Hindlimb muscle (tissue), 1 donor: Measurements from ENCODE around the gene MZF1. TPM values are rescaled to one million over a fixed set of nuclear protein-coding genes. Genes with fewer than 3 reads are reported as not detected.
A peak's percentile ranks its signal among the peaks of the same experiment; 100 is the strongest.

Experiments used
- DNase-seq: peaks from one replicate; pipeline ENCODE4 v3.0.0-alpha.2; 2013
- polyA plus RNA-seq: library from polyadenylated mRNA; unstranded; fragments of 120-200 nt; gene quantifications from one replicate; pipeline ENCODE4 v1.2.1, GENCODE V29; 2013; ENCODE audit not compliant: insufficient read length

MZF1 gene
- polyA plus RNA-seq, 1 donor, result 19.9 TPM

DNA sequence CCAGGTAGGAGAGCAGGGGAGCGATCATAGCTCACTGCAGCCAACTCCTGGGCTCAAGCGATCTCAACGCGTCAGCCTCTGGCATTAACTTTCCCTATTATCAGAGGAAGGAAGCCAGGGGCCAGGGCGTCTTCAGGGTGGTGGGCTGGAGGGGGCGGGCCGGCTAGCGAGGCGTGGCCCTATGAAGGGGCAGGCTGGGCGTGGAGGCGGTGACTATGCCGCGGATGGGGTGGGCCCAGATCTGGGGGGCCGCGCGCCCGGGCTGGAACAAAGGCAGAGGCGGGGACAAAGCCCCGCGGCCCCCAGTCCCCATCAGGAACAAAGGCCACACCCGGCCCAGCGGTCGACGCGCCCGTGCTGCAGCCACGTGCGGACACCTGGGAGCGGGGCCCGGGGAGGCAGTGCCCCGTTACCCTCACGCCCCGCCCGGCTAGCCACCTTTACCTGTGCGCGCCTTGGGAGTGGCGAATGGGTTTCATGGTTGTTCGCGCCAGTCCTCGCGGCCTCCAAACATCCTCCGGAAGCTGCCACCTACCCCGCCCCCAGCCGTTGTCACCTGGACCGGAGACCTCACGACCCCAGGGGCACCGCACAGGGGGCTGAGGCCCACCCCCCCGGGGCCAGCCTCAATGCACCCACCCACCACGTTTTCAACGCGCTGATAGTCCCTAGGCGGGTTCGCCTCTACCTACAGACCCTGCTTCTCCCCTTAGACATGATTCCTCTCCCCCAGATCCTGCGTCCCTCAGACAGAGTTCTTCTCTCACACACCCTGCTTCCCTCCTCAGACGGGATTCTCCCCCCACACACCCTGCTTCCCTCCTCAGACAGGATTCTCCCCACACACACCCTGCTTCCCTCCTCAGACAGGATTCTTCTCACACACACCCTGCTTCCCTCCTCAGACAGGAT lies 34.6 kb downstream of the MZF1 start:
- DNase-seq, result no peak

DNA sequence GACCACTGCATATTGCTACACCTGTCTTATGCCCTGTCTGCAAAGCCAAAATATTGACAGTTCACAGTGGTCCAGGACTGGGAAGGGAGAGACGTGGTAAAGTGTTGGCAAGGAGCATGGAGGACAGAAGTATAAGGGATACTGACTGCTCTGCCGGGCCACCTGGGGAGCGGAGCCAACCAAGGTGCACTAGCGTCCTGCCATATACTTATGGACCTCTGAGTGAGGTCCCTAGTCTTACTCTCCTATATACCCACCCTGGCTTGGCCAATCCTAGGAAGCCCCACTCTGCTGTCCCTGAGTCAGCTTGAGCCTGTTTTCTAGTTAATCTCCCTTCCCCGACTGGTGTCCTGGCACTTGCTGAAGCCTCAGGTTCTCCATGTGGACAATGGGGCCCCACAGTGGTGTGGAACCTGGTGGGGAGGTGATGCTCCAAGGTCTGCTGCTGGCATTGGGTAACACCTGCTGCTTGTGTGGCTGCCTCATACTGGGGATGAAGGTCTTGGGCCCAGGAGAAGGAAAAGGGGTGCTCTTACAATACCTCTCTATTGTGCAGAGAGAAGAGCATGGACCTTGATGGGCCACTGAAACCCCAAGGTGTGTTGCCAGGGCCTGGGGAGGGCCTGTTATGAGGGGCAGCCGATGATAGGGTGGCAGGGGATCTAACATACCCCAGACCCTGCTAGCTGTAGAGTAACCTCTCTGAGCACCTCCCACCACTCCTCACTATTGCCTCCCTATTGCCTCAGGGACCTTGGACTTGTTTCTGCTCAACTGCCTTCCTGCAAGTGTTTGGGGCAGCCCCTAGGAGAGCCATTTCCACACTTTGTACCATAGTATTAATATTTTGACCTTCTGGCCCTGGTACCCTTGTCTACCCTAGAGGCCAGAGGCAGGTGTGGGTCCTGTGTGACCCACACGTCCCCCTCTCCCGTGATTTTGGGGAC lies 36.0 kb downstream of the MZF1 start:
- DNase-seq, result no peak

DNA sequence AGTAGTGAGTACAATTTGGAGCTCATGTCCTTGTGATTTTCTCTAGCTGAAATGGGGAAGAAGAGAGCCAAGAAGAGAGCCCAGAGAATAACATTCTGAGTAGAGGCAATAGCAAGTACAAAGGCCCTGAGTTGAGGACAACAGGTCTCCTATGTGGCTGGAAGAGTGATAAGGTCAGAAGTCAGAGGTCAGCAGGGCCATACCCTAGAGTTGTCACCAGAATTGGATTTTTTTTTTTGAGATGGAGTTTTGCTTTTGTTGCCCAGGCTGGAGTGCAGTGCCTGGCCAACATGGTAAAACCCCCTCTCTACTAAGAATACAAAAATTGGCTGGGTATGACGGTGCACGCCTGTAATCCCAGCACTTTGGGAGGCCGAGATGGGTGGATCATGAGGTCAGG lies 37.3 kb downstream of the MZF1 start:
- DNase-seq, result no peak

DNA sequence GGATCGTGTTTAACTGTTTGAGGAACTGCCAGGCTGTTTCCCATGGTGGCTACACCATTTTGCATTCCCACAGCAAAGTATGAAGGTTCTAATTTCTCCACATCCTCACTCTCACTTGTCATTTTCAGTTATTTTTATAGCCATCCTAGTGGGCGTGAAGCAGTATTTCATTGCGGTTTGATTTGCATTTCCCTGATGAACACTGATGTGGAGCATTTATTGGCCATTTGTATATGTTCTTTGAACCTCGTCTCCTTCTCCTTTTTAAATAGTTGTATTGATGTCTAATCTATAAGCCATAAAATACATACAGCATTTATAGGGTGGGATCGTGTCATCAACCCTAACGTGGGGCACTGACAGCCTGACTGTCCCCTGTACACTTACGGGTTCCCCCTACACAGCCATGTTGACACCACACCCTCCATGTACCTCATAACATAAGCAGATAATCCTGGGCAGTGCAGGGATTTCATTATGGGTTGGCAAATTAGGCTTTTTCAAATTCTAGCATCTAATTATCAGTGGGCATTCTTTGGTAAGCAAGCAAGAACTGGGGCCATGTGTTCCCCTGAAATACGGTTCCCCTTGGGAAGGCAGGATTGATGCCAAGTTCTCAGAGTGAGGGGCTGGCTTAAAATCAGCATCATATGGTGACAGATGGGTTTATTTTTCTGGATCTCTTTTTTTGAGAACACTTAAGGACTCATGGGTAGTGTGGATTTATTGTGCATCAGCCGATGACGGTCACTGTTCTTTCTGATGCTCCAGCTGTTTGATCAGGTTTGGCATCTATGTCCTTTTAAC lies 41.9 kb downstream of the MZF1 start:
- DNase-seq, result no peak

DNA sequence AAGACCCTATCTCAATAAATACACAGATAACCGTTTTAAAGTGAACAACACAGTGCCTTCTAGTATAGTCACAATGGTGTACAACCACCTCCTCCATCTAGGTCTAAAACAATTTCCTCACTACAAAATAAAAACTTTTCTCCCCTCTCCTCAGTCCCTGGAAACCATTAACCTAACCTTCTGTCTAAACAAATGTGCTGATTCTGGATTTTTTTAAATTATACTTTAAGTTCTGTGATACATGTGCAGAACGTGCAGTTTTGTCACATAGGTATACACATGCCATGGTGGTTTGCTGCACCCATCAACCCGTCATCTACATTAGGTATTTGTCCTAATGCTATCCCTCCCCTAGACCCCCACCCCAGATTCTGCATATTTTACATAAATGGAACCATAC lies 43.7 kb downstream of the MZF1 start:
- DNase-seq, result no peak

DNA sequence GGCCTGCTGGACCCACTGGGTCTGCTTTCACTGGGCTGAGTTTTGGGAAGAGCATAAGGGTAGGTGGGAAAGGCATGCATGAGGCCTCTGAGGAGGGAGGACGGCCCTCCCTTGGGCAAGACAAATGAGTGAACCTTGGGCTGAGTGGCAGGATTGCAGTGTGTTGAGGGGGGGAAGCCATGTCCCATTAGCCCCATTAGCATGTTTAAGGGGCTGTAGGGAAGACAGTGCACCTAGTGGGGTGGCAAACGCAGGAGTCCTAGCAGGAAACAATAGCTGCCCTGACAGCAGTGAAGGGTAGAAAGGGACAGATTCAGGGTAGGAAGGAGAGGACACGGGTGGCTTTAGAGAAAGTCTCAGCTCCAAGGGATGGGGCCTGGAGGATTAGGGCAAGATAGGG lies 50.4 kb downstream of the MZF1 start:
- DNase-seq, result no peak

DNA sequence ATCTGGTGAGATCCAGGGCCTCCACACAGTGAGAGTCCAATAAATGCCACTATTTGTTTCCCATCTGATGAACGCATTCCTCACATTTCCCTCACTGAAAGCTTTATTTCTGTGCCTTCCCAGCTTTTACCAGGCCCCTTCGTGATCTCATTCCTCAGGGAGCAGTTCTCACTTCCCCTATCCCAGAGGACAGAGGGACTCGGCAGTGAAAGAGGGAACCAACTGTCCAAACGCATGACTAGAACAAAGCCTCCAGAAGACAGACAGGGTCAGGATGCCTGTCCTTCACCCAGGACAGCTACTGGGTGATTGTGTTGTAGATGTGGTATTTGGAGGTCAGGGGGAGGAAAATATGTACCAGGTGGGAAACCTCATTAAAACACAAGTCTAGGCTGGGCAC lies 51.5 kb downstream of the MZF1 start:
- DNase-seq, result no peak

DNA sequence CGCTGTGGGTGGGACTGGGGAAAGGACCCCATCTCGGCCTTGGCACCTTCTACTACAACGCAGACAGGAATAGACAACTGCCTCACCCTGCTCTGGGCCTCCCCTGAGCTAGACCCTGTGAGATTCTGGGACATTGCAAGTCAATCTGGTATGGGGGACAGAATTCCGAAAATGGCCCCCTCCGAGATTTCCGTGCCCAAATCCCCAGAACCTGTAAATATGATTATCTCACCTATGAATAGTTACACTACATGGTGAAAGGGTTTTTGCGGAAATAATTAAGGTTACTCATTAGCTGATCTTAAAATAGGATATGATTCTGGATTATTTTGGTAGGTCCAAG lies 52.9 kb downstream of the MZF1 start:
- no peak for DNase-seq

DNA sequence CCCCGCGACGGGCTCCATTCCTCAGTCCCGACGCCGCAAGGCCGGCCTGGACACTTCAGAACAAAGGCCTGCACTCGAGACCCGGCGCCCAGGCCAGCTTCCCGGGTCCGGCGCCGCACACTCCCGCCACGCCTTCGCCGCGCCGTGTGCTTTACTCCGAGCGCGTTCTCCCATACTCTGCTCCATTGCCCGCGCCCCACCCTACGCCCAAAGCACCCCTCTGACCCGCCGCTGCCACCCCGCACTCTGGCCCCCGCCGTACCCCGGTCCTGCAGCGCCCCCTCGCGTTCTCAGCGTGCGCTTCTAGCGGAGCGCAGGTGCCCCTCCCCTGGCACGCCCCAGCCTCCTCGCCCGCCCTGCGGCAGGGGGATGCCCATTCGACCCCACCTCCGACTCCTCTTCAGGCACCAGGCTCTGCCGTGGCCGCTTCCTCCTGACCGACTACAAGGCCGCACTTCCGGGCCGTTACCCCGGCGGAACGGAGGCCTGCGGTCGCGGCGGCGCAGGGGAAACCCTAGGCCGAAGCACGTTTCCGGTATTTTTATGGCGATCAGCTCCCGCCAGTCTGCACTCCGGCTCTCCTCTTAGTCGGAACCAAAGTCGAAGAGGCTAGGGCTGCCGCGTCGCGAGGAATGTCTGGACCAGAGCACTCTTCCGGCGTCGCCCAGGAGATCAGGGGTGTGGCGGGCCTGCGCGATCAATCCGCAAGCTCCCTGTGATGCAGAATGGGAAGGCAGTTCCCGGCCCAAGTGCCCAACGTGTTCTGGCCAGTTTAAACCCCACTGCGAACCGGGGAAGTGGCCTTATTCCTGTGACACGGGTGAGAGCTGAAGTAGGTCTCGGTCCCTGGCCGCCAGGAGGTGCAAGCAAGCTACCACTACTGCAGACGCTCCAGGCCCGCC lies 53.5 kb downstream of the MZF1 start, which contains the start of gene ZBTB45:
Gene ZBTB45 (minus strand): TSS at position 456 of the 902 bp plus-strand sequence. CDS start 2,137 bp downstream, outside the sequence.
- peak; percentile 93 for DNase-seq

DNA sequence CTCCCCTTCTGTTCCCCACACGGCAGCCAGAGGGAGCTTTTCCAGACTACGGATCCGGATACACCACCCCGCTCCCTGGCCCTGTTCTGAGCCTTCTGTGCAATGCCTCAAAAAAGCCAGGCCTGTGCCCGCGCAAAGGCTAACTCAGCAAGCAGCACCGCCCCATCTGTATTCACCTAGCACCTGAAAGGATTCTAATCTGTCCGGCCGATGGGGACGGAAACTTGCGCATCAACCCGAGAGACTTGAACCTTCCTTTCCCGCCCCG lies 54.1 kb downstream of the MZF1 start:
- DNase-seq, result peak; percentile 77

DNA sequence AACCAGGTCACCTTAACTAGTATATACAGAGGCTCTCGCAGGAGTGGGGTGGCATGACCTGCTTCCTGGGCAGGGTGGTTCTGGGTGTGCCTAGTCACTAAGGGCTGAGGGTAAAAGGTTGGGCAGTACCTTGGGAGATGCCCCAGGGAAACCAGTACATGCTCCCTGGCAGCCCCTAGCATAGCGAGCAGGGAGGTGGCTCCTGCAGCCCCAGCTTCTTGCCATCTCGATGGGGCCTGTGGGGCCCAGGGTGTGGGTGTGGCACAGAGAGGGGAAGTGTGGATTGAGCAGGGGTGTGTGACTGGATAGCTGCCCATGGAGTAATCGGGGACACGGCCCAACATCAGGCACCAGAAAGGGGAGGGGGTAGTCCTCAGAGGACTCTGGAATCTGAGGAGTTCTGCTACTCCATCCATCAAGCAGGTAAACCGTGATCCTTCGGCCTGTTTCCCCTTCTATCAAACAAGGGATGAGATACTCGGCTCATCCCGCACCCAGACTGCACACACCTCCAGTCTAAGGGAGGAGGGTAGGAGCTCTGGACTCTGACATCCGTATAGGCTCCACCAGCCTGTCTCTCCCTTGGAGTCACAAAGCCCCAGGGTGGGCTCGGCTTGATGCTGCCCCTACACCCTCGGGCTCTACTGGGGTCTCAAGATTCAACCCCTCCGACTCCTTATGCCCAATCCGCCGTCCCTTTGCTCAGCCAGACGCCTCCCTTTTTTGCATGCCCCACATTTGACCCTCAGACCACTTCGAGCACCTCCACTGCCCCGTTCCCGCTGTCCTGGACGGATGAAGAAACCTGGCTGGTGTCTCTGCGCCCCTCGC lies 54.7 kb downstream of the MZF1 start:
- no peak for DNase-seq

DNA sequence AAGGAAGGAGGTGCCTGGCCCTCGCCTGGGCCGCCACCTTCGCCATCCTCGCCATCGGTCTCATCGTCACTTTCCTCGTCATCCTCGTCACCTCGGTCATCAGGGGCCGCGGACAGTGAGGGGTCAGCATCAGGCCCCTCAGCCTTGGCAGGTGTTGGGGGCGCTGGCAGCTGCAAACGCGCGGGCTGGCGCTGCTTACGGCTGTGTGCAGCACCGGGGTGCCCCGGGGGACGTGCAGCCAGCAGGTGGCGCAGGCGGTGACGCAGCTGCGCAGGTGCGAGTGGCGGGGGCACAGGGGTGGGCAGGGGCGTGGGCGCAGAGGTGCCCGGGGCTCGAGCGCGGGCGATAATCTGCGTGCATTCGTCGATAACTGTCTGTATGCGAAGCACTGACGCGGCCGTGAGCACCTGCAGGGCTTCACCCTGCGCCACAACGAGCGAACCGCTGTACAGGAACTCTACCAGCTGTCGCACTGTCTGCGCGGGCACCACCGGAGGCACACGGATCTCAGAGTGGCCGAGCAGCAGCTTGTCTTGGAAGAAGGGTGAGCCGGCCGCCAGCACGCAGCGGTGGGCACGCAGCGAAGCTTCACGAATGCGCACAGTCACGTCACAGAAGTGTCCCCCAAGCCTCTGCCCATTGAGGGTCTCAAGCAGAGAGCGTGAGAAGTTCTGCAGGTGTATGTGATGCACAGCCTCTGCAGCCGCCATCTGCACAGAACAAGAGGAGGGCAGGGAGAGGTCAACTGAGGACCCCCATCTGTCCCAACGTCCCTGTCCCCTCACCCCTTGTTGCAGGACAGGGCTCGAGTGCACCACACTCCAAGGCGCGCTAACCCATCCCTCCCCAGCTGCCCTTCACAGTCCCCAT lies 55.9 kb downstream of the MZF1 start:
- no peak for DNase-seq

DNA sequence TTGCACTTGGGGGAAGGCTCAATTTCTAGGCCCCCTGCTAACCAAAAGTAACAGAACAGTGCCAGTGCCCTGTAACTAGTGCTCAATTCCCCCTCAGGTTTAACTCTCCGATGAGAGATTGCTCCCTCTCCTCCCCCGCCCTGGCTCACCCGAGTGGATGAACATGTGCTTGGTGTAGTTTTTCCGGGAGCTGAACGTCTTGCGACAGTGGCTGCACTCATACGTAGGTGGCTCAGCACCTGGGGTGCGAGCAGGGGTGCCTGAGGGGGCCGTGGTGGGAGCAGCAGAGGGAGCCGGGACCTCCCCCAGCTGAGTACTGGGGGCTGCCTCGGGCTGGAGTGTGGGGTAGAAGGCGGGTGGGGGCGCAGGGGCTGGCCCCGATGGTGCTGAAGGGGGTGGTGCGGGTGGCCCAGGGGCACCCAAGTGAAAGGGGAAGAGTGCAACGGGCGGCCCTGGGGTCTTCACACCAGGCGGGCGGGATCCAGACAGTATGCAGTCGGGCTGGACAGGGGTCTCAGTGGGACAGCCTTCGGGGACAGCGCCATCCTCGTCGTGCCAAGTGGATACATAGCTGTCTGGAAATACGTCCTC lies 56.8 kb downstream of the MZF1 start:
- DNase-seq, result no peak

DNA sequence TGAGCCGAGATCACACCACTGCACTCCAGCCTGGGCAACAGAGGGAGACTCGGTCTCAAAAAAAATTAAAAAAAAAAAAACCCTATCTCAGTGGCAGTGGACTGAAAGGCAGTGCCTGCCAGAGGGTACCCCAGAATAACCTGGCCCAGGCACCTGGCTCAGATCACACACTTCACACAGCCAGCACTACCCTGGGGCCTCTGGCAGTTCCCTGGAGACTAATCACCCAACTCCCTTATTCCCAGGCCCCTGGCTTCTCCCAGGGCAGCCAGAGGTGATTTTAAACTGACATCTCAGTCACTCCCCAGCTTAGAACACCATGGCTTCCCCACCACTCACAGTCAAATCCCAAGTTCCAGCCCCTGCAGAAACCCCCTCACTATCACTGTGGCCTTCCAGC lies 57.9 kb downstream of the MZF1 start:
- DNase-seq, result no peak

DNA sequence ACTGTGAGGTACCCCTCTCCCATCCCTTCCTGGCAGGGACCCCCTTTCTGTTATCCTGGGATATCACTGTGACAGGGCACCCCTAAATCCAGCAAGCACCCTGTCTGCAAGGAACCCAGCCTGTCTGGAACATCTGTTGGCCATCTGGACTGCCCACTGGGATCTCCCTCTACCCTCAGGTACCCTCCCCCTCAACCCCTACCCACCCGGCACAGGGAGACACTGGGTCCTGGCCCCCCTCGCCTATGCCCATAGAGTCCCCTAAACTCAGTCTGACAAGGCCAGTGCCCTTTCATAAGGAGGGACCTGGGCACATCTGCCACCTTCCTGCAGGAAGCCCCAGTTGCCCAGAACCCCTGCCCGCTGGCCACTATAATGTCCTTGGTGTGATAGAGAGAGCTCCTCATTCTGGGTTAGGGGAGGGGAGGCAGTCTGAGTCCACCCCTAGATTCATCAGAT lies 58.5 kb downstream of the MZF1 start:
- DNase-seq, result no peak

DNA sequence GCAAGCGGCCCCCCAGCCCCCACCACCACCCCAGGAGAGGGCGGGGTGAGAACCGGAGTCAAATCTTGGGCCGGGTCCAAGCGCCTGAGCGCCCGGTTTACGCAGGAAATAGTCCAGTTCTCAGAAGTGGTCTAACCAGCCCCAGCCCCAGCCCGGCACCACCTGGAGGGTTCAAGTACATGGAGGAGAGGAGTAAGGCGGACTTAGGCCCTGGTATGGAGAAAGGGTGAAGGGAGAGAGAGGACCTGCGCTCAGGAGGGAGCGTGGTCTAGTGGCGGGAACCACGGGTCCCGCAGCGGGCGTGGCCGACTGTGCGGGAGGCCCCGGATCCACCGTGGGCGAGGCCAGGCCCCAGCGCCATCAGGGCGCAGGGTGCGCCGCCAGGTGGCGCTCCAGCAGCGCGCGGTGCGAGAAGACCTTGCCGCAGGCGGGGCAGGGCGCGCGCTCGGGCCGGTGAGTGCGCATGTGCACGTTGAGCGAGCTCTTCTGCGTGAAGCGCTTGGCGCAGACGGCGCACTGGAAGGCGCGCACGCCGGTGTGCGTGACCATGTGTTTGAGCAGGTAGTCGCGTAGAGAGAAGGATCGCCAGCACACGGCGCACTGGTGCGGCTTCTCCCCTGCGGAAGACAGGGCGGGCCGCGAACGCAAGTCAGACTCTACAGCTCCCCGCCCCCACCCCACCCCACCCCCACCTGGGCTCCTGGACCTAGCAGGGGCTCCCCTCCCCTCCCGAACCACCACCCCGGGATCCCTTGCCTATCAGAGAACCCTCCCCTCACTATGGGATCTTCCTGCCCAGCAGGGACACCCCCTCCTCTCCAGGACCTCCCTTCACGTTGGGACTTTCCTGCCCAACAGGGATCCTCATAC lies 59.2 kb downstream of the MZF1 start:
- DNase-seq, result peak; percentile 93

DNA sequence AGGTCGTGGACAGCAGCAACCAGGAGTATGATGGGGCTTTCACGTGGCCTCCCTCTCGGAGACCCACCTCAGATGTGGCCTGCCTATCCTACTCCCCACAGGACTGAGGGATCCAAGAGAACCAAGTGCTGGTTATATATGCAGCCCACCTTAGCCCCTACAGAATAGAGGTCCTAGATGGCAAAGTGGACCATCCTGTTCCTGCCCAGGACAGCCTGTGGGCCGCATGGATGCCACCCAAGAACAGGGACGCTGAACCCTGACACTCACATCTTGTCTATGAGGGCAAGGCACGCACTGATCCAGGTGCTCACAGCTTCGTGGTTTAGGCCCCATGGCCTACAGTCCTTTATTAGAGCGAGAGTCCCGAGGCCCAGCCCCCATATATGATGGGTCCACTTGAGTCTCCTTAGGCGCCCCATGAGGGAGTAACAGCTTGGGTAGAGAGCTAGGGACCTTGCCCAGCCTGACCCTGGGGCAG lies 59.9 kb downstream of the MZF1 start:
- no peak for DNase-seq
